Measurements from ENCODE around the gene TDRD9. TPM values are rescaled to one million over a fixed set of nuclear protein-coding genes. Genes with fewer than 3 reads are reported as not detected.

Gene TDRD9, protein sequence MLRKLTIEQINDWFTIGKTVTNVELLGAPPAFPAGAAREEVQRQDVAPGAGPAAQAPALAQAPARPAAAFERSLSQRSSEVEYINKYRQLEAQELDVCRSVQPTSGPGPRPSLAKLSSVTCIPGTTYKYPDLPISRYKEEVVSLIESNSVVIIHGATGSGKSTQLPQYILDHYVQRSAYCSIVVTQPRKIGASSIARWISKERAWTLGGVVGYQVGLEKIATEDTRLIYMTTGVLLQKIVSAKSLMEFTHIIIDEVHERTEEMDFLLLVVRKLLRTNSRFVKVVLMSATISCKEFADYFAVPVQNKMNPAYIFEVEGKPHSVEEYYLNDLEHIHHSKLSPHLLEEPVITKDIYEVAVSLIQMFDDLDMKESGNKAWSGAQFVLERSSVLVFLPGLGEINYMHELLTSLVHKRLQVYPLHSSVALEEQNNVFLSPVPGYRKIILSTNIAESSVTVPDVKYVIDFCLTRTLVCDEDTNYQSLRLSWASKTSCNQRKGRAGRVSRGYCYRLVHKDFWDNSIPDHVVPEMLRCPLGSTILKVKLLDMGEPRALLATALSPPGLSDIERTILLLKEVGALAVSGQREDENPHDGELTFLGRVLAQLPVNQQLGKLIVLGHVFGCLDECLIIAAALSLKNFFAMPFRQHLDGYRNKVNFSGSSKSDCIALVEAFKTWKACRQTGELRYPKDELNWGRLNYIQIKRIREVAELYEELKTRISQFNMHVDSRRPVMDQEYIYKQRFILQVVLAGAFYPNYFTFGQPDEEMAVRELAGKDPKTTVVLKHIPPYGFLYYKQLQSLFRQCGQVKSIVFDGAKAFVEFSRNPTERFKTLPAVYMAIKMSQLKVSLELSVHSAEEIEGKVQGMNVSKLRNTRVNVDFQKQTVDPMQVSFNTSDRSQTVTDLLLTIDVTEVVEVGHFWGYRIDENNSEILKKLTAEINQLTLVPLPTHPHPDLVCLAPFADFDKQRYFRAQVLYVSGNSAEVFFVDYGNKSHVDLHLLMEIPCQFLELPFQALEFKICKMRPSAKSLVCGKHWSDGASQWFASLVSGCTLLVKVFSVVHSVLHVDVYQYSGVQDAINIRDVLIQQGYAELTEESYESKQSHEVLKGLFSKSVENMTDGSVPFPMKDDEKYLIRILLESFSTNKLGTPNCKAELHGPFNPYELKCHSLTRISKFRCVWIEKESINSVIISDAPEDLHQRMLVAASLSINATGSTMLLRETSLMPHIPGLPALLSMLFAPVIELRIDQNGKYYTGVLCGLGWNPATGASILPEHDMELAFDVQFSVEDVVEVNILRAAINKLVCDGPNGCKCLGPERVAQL (N-terminal part only)
- 11.0 TPM for total RNA-seq

DNA sequence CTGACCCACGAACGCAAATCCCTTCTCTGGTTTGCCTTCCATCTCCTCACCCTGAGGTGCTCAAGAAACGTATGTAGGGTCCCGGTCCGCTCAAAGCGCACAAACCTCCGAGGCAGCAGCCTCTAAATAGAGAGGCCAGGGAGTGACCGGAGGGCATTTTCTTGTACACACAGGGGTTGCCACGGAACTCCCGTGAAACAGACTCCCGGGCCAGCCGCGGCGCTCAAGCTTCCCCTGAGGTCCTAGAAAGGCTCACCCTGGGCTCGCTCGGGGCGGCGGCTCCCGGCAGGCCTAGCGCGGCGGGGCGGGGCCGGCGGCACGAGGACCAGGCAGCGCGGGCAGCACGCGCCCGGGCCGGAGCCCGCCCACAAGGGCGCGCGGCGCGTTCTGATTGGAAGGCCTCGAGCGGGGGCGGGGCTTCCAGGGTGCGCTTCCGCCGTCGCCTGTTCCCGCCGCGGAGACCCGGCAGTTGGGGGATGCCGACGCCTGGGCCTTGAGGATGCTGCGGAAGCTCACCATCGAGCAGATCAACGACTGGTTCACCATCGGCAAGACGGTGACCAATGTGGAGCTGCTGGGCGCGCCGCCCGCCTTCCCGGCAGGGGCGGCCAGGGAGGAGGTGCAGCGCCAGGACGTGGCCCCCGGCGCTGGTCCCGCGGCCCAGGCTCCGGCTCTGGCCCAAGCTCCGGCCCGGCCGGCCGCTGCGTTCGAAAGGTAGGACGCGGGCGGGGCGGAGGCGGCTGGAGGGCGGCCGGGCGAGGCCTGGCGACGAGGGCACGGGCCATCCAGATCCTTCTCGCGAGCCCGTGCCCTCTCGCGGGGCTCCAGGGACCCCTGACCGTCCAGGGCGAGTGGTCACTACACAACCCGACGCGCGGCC lies at the start of gene TDRD9:
Gene TDRD9 (plus strand): TSS at position 446 of the 880 bp plus-strand sequence. CDS start 54 bp downstream, at position 500.

DNA sequence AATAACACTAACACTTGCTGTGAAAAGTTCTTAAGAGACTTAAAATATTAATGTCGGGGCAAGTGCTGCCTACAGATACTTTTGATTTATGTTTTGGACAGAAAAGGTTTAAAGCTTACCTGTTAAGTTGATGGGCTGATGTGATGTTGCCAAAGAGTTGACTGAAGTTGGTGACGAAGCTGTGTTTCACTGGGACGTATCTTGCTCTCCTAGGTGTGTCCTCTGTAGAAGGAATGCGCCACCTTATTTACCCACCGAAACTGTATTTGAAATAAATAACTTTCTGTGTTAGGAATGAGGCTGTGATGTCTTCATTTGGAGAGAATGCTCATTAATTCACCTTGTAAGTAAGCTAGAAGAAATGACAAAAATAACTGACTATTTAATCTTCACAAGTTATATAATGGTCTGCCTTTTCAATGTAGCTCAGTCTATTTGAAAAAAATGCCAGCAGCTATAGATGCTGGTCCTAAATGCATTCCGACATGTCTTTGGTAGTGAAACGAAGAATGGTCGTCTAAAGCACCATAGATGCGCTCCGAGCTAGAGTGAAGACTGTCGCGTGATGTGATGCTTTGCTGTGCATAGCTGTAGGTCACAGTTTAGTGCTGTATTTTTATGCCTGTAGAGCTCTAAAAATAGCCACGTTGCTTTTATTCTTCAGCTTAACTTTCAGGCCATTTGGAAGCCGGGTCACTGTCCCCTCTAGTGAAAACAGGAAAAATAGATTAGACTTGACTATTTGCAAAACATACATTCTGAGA lies 13.9 kb downstream of the TDRD9 start, which contains the start of gene RD3L:
Gene RD3L (minus strand): TSS at position 557 of the 764 bp plus-strand sequence. CDS start 834 bp downstream, outside the sequence.

DNA sequence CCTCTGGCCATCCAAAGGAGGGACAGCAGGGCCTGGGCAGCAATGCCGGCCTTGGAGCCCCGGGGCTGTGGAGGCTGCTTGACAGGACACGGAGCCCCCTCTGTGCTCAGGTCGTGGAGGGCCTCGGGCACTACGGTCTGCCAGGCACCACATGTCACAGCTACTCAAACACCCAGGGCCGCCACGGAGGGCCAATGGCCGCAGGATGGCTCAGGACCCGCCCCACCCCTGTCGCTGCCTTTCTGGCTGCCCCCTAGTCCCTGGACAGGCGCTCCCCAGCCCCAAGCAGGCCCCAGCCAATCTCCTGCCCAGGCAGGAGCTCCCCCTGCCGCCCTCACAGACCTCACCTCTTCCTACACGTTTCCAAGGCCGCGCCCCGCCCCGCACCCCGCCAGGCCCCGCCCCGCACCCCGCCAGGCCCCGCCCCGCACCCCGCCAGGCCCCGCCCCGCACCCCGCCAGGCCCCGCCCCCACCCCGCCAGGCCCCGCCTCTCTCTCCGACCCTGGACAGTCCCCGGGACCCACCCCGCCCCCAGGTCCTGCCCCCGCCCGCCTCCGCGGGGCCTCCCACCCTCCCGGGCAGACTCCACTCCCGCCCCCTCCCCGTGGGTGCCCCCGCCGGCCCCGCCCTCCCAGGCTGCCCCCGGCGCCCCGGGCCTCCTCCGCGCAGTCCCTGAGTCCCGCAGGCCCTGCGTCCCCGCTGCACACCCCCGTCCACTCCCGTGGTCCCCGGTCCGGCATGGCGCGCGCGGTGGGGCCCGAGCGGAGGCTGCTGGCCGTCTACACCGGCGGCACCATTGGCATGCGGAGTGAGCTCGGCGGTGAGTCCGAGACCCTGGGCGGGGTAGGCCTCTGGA lies 157.0 kb downstream of the TDRD9 start, which contains the start of gene ASPG:
Gene ASPG (plus strand): TSS at position 669 of the 857 bp plus-strand sequence. CDS start 71 bp downstream, at position 740.

Other genes starting within 250 kb of the TDRD9 start
- gene XRCC3, start 213.0 kb upstream of the TDRD9 start, total RNA-seq, result 15.2 TPM
- gene ZFYVE21, start 212.6 kb upstream of the TDRD9 start, total RNA-seq, result 93.5 TPM
- 23.8 TPM for gene PPP1R13B, start 80.9 kb upstream of the TDRD9 start, total RNA-seq
- gene RD3L, start 14.1 kb downstream of the TDRD9 start, total RNA-seq, result 12.0 TPM
- 2.4 TPM for gene ASPG, start 157.2 kb downstream of the TDRD9 start, total RNA-seq
- 31.3 TPM for gene KIF26A, start 210.1 kb downstream of the TDRD9 start, total RNA-seq